ENCODE data around the gene PLEKHO2. TPM values are rescaled to one million over a fixed set of nuclear protein-coding genes. Genes with fewer than 3 reads are reported as not detected.
A peak's percentile ranks its signal among the peaks of the same experiment; 100 is the strongest.

Gene PLEKHO2
- total and polyA plus RNA-seq, 2 of the 8 experiments (the other 6 are each of a cell fraction or from before 2014, with no cell fraction given): 16.9 to 20.1 TPM

DNA sequence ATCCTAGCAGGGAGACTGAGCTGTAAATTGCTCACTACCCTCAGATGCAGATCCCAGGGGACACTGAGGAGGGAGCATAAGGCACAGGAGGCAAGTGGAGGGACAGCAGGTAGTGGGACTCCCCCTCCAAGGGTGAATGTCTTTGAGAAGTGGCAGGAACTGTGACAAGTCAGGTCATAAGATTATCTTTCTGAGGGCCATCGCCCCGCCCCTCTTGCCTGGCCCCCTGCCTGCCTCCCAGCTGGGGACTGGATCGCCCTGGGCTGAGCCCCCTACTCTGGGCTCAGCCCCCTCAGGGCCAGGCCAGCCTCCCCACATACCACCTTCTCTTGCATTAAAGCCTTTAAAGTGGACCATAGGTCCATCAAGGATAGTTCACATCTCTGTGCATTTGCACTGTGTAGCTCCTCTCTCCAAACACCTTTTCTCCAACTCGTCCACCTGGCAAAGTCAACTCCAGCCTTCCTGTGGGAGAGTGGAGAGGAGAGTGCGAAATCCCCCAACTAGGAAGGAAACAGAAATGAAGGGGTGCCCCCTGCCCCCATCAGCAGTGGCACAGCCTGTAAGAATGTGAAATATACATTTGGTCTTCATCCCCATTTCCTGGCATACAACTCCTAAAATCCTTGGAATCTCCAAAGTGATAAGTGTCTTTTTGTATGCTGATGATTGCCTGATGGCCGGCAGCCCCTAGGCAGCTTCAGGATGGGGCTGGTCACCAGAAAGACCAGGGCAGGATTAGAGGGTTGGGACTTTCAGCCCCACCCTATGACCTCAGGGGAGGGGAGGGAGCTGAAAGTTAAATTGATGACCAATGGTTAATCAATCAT, 31.0 kb upstream of the PLEKHO2 start (continued):
- TF ChIP-seq RNF2 (IDR thresholded peaks at IDR 0.05; ENCODE audit: borderline replicate concordance, low read depth, low read length, missing control alignments, poor library complexity, severe bottlenecking) (no peak), YY1 (IDR thresholded peaks at IDR 0.05; ENCODE audit: low read depth, low read length) (peak; percentile 51; the same call in 1 of the 2 replicates), KDM1A (IDR thresholded peaks at IDR 0.05; ENCODE audit: borderline replicate concordance, low read length) (no peak), JUN (IDR thresholded peaks at IDR 0.05; ENCODE audit: low read depth, low read length) (no peak), KDM4A (IDR thresholded peaks at IDR 0.05; ENCODE audit: low read depth, low read length, severe bottlenecking) (no peak), TEAD4 (IDR thresholded peaks at IDR 0.05; ENCODE audit: low read depth, low read length) (no peak), SIX5 (IDR thresholded peaks at IDR 0.05; ENCODE audit: low read depth, low read length) (no peak), NANOG (IDR thresholded peaks at IDR 0.05; ENCODE audit: insufficient read depth, low read depth, low read length, poor library complexity, severe bottlenecking) (peak; percentile 85), SP1 (IDR thresholded peaks at IDR 0.05; ENCODE audit: low read depth, low read length) (peak; percentile 84), POLR2AphosphoS5 (IDR thresholded peaks at IDR 0.05; ENCODE audit: low read depth, low read length) (peak; percentile 53; the same call in 1 of the 2 replicates)
- TF ChIP-seq, protein P1, sequence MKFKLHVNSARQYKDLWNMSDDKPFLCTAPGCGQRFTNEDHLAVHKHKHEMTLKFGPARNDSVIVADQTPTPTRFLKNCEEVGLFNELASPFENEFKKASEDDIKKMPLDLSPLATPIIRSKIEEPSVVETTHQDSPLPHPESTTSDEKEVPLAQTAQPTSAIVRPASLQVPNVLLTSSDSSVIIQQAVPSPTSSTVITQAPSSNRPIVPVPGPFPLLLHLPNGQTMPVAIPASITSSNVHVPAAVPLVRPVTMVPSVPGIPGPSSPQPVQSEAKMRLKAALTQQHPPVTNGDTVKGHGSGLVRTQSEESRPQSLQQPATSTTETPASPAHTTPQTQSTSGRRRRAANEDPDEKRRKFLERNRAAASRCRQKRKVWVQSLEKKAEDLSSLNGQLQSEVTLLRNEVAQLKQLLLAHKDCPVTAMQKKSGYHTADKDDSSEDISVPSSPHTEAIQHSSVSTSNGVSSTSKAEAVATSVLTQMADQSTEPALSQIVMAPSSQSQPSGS (IDR thresholded peaks at IDR 0.05; ENCODE audit: low read length): peak; percentile 47; the same call in 1 of the 2 replicates
- TF ChIP-seq, protein P2, sequence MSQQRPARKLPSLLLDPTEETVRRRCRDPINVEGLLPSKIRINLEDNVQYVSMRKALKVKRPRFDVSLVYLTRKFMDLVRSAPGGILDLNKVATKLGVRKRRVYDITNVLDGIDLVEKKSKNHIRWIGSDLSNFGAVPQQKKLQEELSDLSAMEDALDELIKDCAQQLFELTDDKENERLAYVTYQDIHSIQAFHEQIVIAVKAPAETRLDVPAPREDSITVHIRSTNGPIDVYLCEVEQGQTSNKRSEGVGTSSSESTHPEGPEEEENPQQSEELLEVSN (IDR thresholded peaks at IDR 0.05): no peak

Measured in H1 (cell line).